HepG2 (cell line): ENCODE results near the gene SERPINF2. TPM values are rescaled to one million over a fixed set of nuclear protein-coding genes. Genes with fewer than 3 reads are reported as not detected.

Source experiments
- ARID4A ChIP-seq: sonication (generic); formaldehyde crosslinking; IDR thresholded peaks from 2 replicates; pipeline ENCODE4 v1.5.0; 2020; ENCODE audit warnings: mild to moderate bottlenecking, missing genetic modification reagents, borderline replicate concordance
- E2F5 ChIP-seq: sonication (generic); formaldehyde crosslinking; conservative IDR thresholded peaks from 2 replicates; pipeline ENCODE4 v1.4.0; 2020; ENCODE audit warnings: missing genetic modification reagents
- HOXA5 ChIP-seq: sonication (generic); formaldehyde crosslinking; IDR thresholded peaks from 2 replicates; pipeline ENCODE4 v1.4.0; 2020; ENCODE audit warnings: missing genetic modification reagents
- ISL2 ChIP-seq: sonication (generic); formaldehyde crosslinking; IDR thresholded peaks from 2 replicates; pipeline ENCODE4 v1.5.0; 2020; ENCODE audit warnings: missing genetic modification reagents
- KDM3A ChIP-seq: IDR thresholded peaks from 2 replicates; pipeline ENCODE4 v1.6.1; 2018; ENCODE audit warnings: low read depth, missing compliant biosample characterization
- KDM5A ChIP-seq: fragments of 200-600 bp; sonication (generic); IDR thresholded peaks from 2 replicates; pipeline ENCODE4 v1.7.0; 2018; ENCODE audit warnings: antibody characterized with exemption, mild to moderate bottlenecking, low read length, borderline replicate concordance
- MNT ChIP-seq: fragments of 450-650 bp; IDR thresholded peaks from 2 replicates; pipeline ENCODE4 v1.6.1; 2016
- RAD51 ChIP-seq: fragments of 450-650 bp; IDR thresholded peaks from 2 replicates; pipeline ENCODE4 v1.6.1; 2016; ENCODE audit warnings: borderline replicate concordance
- SIN3B ChIP-seq: fragments of 150-350 bp; IDR thresholded peaks from 2 replicates; pipeline ENCODE4 v1.6.1; 2014; ENCODE audit warnings: low read length
- SPEN ChIP-seq: sonication (generic); formaldehyde crosslinking; IDR thresholded peaks from 2 replicates; pipeline ENCODE4 v1.5.1; 2020; ENCODE audit warnings: low read depth, mild to moderate bottlenecking, missing genetic modification reagents
- SRSF9 ChIP-seq: fragments of 200-400 bp; formaldehyde crosslinking; IDR thresholded peaks from 2 replicates; pipeline ENCODE4 v1.6.1; 2018; ENCODE audit warnings: borderline replicate concordance, mild to moderate bottlenecking, low read depth, low read length; ENCODE audit not compliant: insufficient read depth, poor library complexity, severe bottlenecking
- ZFP1 ChIP-seq: IDR thresholded peaks from 2 replicates; pipeline ENCODE4 v1.6.1; 2016
- ZFP62 ChIP-seq: sonication (generic); formaldehyde crosslinking; IDR thresholded peaks from 2 replicates; pipeline ENCODE4 v1.4.0; 2020; ENCODE audit warnings: missing genetic modification reagents
- ZHX1 ChIP-seq: sonication (generic); formaldehyde crosslinking; IDR thresholded peaks from 2 replicates; pipeline ENCODE4 v1.8.1; 2022; ENCODE audit warnings: low read depth, mild to moderate bottlenecking, missing genetic modification reagents
- ZNF496 ChIP-seq: sonication (generic); formaldehyde crosslinking; IDR thresholded peaks from 2 replicates; pipeline ENCODE4 v1.8.1; 2023; ENCODE audit warnings: mild to moderate bottlenecking, moderate library complexity, missing genetic modification reagents; ENCODE audit not compliant: insufficient replicate concordance
- ZNF501 ChIP-seq: sonication (generic); formaldehyde crosslinking; IDR thresholded peaks from 2 replicates; pipeline ENCODE4 v1.5.1; 2020; ENCODE audit warnings: mild to moderate bottlenecking, moderate library complexity, missing genetic modification reagents
- ZNF782 ChIP-seq: sonication (generic); formaldehyde crosslinking; IDR thresholded peaks from 2 replicates; pipeline ENCODE4 v1.4.0; 2020; ENCODE audit warnings: missing genetic modification reagents, mild to moderate bottlenecking, borderline replicate concordance
- ZNF788 ChIP-seq: sonication (generic); formaldehyde crosslinking; IDR thresholded peaks from 2 replicates; pipeline ENCODE4 v1.5.0; 2020; ENCODE audit warnings: mild to moderate bottlenecking, missing genetic modification reagents, borderline replicate concordance
- ZNF891 ChIP-seq: sonication (generic); formaldehyde crosslinking; IDR thresholded peaks from 2 replicates; pipeline ENCODE4 v1.5.0; 2020; ENCODE audit warnings: mild to moderate bottlenecking, missing genetic modification reagents
- polyA plus RNA-seq, 8 experiments: library from polyadenylated mRNA; depleted of rRNA in 3 of 8; stranded (reverse) in 7 of 8; unstranded in 1 of 8; fragments of >200 nt; fragmentation: Illumina TruSeq in 4 of 8; extraction: Trizol in 4 of 8; gene quantifications; 2 replicates each; pipeline versions ENCODE4 v1.2.1 to v1.2.3, GENCODE V29; 2011 to 2016; ENCODE audit warnings: low read depth in 4 of 8, missing spikeins in 1 of 8, mixed read lengths in 1 of 8; ENCODE audit not compliant: insufficient read depth in 1 of 8
- total RNA-seq, 5 experiments: library from RNA; depleted of rRNA; stranded (reverse); fragments of >200 nt; fragmentation: Illumina TruSeq; extraction: Trizol; gene quantifications; 2 replicates each; pipeline ENCODE4 v1.2.3, GENCODE V29; 2016; ENCODE audit warnings: low read depth in 1 of 5

SERPINF2 gene
- total and polyA plus RNA-seq, 2 of the 13 experiments (the other 11 are each of a cell fraction or from before 2014, with no cell fraction given), result 309 to 548 TPM

GRCh38 chr17:1724869-1725641 lies 17.6 kb upstream of the SERPINF2 start (continued):
- TF ChIP-seq SRSF9, result no peak
- TF ChIP-seq ZNF496, result no peak
- TF ChIP-seq ZHX1 (CRISPR knock-in tag), result peak; percentile 51; the same call in 1 of the 2 replicates
- no peak for TF ChIP-seq ZNF788
- peak; percentile 59; the same call in 1 of the 2 replicates for TF ChIP-seq KDM5A
- peak; percentile 38; the same call in 1 of the 2 replicates for TF ChIP-seq ZNF782 (CRISPR knock-in tag)
- TF ChIP-seq HOXA5 (CRISPR knock-in tag), result 0 out of 2 replicates have a peak, but pooled peaks have one; percentile 36
- TF ChIP-seq RAD51, result no peak
- TF ChIP-seq ZFP62 (CRISPR knock-in tag), result no peak
- no peak for TF ChIP-seq ZNF891 (CRISPR knock-in tag)
- no peak for TF ChIP-seq ISL2
- peak; percentile 65; the same call in 1 of the 2 replicates for TF ChIP-seq ZNF501 (CRISPR knock-in tag)
- TF ChIP-seq MNT, result no peak
- no peak for TF ChIP-seq SIN3B
- peak; percentile 36; the same call in 1 of the 2 replicates for TF ChIP-seq E2F5
- peak; percentile 83 for TF ChIP-seq ARID4A (CRISPR knock-in tag)
- TF ChIP-seq SPEN, result peak; percentile 16; the same call in 1 of the 2 replicates
- 0 out of 2 replicates have a peak, but pooled peaks have one; percentile 18 for TF ChIP-seq KDM3A (CRISPR knock-in tag)
- TF ChIP-seq ZFP1 (CRISPR knock-in tag), result no peak
